Gastroesophageal sphincter (tissue), 4 donors: ENCODE measurements around the gene CTDSP1. TPM values are rescaled to one million over a fixed set of nuclear protein-coding genes. Genes with fewer than 3 reads are reported as not detected.

Experiments
- ATAC-seq: fragments of 150-250 bp; one replicate; pipeline ENCODE4 v1.9.1; 2016; ENCODE audit warnings: mild to moderate bottlenecking, moderate library complexity
- H3K27ac ChIP-seq, 4 donors: fragments of 200-600 bp; sonication (generic) in 3 of 4; 1 replicate in 3 of 4; 2 replicates in 1 of 4; pipeline ENCODE4 v1.5.1; 2016 to 2019
- H3K27me3 ChIP-seq: fragments of 200-600 bp; sonication (generic); one replicate; pipeline ENCODE4 v1.5.1; 2019
- H3K36me3 ChIP-seq, 2 donors: fragments of 200-600 bp; sonication (generic); one replicate each; pipeline ENCODE4 v1.5.1; 2019; ENCODE audit warnings: control low read depth in 1 of 2
- H3K4me1 ChIP-seq, 3 donors: fragments of 200-600 bp; sonication (generic); 1 replicate in 2 of 3; 2 replicates in 1 of 3; pipeline ENCODE4 v1.5.1; 2016 to 2019; ENCODE audit warnings: control low read depth in 2 of 3
- H3K4me3 ChIP-seq, 2 donors: fragments of 200-600 bp; sonication (generic); one replicate each; pipeline ENCODE4 v1.5.1; 2019; ENCODE audit warnings: mild to moderate bottlenecking in 1 of 2, moderate library complexity in 1 of 2
- H3K9me3 ChIP-seq, 3 donors: fragments of 200-600 bp; sonication (generic); one replicate each; pipeline ENCODE4 v1.5.1; 2017 to 2019; ENCODE audit warnings: control low read depth in 2 of 3
- EP300 ChIP-seq: sonication (generic); formaldehyde crosslinking; IDR thresholded peaks from one replicate; pipeline ENCODE4 v1.6.1; 2017; ENCODE audit warnings: antibody characterized with exemption, mild to moderate bottlenecking
- POLR2A ChIP-seq, 2 donors: fragments of 450-650 bp; IDR thresholded peaks; one replicate each; pipeline ENCODE4 v1.6.1; 2017; ENCODE audit warnings: antibody characterized with exemption in 2 of 2, mild to moderate bottlenecking in 2 of 2, moderate library complexity in 1 of 2
- POLR2AphosphoS5 ChIP-seq: sonication (generic); formaldehyde crosslinking; IDR thresholded peaks from one replicate; pipeline ENCODE4 v1.6.1; 2017; ENCODE audit warnings: antibody characterized with exemption
- WGBS, 2 donors: methylation state at CpG; one replicate each; pipeline ENCODE4 v1.1.5; 2018; ENCODE audit warnings: low coverage in 1 of 2; 5-methylcytosine and 5-hydroxymethylcytosine counted together
- total RNA-seq, 4 donors: library from RNA; depleted of rRNA; stranded (reverse); fragments of >200 nt; gene quantifications; one replicate each; pipeline ENCODE4 v1.1.0, GENCODE V29; 2016
- TF ChIP-seq, protein P1 (sequence below), 4 experiments: fragments of 200-600 bp in 2 of 4; fragments of 450-650 bp in 2 of 4; sonication (generic) in 1 of 4; IDR thresholded peaks; one replicate each; pipeline ENCODE4 v1.5.1; 2017 to 2019; ENCODE audit warnings: antibody characterized with exemption in 4 of 4, mild to moderate bottlenecking in 2 of 4, moderate library complexity in 2 of 4

Gene CTDSP1, protein sequence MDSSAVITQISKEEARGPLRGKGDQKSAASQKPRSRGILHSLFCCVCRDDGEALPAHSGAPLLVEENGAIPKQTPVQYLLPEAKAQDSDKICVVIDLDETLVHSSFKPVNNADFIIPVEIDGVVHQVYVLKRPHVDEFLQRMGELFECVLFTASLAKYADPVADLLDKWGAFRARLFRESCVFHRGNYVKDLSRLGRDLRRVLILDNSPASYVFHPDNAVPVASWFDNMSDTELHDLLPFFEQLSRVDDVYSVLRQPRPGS
- total RNA-seq, result 100 to 1,000 TPM; 121 to 159 (median 136) TPM

DNA sequence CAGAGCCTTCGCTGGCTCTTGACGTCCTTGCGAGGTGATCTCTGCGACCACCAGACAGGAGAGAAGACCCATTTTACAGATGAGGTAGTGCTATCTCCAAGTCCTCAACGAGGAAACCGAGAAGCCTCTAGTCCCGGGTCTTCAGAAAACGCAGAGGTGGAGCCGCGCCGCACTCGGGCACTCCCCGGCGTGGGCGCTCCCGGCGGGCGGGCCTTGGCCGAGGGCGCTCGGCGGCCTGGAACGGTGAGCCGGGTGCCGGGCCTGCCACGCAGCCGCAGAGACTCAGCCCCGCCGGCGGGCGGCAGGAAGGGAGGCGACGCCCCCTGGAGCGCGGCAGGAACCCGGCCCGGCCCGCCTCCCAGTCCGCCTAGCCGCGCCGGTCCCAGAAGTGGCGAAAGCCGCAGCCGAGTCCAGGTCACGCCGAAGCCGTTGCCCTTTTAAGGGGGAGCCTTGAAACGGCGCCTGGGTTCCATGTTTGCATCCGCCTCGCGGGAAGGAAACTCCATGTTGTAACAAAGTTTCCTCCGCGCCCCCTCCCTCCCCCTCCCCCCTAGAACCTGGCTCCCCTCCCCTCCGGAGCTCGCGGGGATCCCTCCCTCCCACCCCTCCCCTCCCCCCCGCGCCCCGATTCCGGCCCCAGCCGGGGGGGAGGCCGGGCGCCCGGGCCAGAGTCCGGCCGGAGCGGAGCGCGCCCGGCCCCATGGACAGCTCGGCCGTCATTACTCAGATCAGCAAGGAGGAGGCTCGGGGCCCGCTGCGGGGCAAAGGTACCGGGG, at the start of gene CTDSP1:
CTDSP1 (plus strand) TSS at position 478 of the 776 bp plus-strand sequence; CDS start at position 701, 223 bp downstream.
- Histone ChIP-seq H3K27ac (peak within 1 kb of the TSS; percentile 95 to 100 (median 98)), H3K4me1 (peaks cover 5 to 74% (median 23%) of the 10 kb centered on the region in 3 donors), H3K4me3 (peak within 1 kb of the TSS; percentile 76 to 85), H3K9me3 (no peaks in the 10 kb centered on the region), H3K36me3 (peaks cover 0 to 37% of the 10 kb centered on the region in 2 donors), H3K27me3 (no peaks in the 10 kb centered on the region)
- WGBS, 2 donors, result no CpG with 5 or more reads among the region's 78 CpGs
- ATAC-seq, result peak; percentile 80
- peak; percentile 80 for TF ChIP-seq POLR2AphosphoS5
- TF ChIP-seq EP300, result no peak
- peak; percentile 81 to 84 for TF ChIP-seq POLR2A (IDR thresholded peaks at IDR 0.05)
- TF ChIP-seq, protein P1, sequence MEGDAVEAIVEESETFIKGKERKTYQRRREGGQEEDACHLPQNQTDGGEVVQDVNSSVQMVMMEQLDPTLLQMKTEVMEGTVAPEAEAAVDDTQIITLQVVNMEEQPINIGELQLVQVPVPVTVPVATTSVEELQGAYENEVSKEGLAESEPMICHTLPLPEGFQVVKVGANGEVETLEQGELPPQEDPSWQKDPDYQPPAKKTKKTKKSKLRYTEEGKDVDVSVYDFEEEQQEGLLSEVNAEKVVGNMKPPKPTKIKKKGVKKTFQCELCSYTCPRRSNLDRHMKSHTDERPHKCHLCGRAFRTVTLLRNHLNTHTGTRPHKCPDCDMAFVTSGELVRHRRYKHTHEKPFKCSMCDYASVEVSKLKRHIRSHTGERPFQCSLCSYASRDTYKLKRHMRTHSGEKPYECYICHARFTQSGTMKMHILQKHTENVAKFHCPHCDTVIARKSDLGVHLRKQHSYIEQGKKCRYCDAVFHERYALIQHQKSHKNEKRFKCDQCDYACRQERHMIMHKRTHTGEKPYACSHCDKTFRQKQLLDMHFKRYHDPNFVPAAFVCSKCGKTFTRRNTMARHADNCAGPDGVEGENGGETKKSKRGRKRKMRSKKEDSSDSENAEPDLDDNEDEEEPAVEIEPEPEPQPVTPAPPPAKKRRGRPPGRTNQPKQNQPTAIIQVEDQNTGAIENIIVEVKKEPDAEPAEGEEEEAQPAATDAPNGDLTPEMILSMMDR (IDR thresholded peaks at IDR 0.05), result peak in 3 of 4 experiments; percentile 14 to 33 (median 23)

DNA sequence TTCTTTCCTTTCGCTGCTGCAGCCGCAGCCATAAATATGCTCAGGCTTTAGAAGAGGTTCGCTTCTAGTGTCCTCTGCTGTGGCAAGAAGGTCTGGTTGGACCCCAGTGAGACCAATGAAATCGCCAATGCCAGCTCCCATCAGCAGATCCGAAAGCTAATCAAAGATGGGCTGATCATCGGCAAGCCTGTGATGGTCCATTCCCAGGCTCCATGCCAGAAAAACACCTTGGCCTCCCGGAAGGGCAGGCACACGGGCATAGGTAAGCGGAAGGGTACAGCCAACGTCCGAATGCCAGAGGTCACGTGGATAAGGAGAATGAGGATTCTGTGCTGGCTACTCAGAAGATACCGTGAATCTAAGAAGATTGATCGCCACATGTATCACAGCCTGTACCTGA, 45.6 kb upstream of the CTDSP1 start:
- no peak overlapping the region for H3K4me3 ChIP-seq
- no peak for TF ChIP-seq POLR2AphosphoS5
- no peak for TF ChIP-seq EP300
- TF ChIP-seq, protein P1 (IDR thresholded peaks at IDR 0.05), result no peak
- TF ChIP-seq POLR2A (IDR thresholded peaks at IDR 0.05), result no peak
- H3K4me1 ChIP-seq, result peaks cover 0 to 8% (median 0%) of the 10 kb centered on the region in 3 donors
- no peaks in the 10 kb centered on the region for H3K36me3 ChIP-seq
- no peak overlapping the region for H3K27ac ChIP-seq
- ATAC-seq, result no peak
- H3K27me3 ChIP-seq, result no peaks in the 10 kb centered on the region
- 90 to 92% methylated on average over 10 to 12 of the region's 14 CpGs for WGBS, 2 donors
- H3K9me3 ChIP-seq, result peaks cover 0 to 19% (median 0%) of the 10 kb centered on the region in 3 donors

DNA sequence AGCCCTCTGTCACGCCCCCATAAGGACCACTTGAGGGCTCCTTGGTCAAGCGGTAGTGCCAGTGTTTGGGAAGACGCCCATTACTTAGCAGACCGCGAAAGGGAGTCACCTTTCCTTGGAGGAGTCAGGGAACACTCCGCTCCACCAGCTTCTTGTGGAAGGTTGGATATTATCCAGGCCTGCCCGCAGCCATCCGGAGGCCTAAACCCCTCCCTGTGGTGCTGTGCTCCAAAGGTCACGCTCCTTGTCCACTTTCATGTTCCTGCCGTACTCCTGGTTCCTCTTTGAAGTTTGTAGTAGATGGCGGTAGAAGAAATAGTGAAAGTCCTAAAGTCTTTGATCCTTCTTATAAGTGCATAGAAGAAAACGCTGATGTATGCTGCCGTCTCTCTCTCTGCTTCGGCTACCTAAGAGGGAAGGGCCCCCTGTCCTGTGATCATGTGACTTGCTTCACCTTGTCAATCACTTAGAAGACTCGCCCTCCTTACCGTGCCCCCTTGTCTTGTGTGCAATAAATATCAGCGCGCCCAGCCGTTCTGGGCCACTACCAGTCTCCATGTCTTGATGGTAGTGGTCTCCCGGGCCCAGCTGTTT, 44.7 kb upstream of the CTDSP1 start:
- Histone ChIP-seq H3K4me3 (no peak overlapping the region), H3K27ac (no peak overlapping the region), H3K36me3 (no peaks in the 10 kb centered on the region), H3K4me1 (peaks cover 0 to 8% (median 0%) of the 10 kb centered on the region in 3 donors), H3K27me3 (no peaks in the 10 kb centered on the region), H3K9me3 (peaks cover 0 to 19% (median 0%) of the 10 kb centered on the region in 3 donors)
- WGBS, 2 donors, result 69 to 86% methylated on average over 9 to 18 of the region's 20 CpGs
- TF ChIP-seq POLR2AphosphoS5 (no peak), POLR2A (IDR thresholded peaks at IDR 0.05) (no peak)
- no peak for ATAC-seq

DNA sequence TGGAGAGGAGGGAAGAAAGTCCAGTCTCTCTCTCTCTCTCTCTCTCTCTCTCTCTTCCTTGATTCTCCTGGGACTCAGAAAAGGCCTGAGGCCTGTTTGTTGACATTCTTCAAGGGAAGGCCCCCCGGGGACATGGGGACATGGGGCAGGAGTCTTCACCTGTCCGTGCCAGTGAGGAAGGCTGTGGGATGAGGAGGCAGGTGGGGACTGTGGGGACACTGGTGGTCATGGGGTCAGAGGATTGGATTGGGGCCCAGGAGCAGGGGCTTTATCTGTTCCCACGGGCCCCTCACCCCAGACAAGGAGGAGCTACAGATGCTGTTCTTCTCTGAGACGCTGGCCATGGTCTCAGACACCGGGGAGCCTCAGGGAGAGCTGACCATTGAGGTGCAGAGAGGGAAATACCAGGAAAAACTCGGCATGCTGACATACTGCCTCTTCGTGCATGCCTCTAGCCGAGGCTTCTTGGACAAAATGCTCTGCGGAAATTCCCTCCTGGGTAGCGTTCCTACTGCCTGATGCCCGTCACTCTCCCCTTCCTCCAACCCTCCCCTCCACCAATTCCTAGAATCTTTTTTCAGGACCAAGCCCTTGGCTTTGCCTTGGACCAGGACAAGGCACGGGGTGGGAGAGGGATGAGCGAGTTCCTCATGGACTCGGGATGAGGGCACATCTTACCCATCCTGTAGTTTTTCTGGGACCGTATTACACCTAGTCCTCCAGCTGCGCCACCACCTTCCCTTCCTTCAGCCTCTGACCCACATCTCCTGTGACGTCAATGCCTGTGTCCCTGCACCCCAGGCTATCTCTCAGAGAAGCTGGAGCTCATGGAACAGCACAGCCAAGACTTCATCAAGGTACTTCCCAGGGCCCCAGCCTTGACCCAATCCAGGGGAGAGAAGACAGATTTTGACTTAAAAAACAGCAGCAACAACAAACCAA, 42.2 kb upstream of the CTDSP1 start:
- no peak for TF ChIP-seq POLR2AphosphoS5
- no peak for TF ChIP-seq EP300
- TF ChIP-seq POLR2A (IDR thresholded peaks at IDR 0.05), result no peak
- TF ChIP-seq, protein P1 (IDR thresholded peaks at IDR 0.05), result no peak
- H3K4me1 ChIP-seq, result peaks cover 0 to 8% (median 0%) of the 10 kb centered on the region in 3 donors
- no peaks in the 10 kb centered on the region for H3K9me3 ChIP-seq
- H3K4me3 ChIP-seq, result no peak overlapping the region
- no peaks in the 10 kb centered on the region for H3K27me3 ChIP-seq
- no peaks in the 10 kb centered on the region for H3K36me3 ChIP-seq
- H3K27ac ChIP-seq, result no peak overlapping the region
- no peak for ATAC-seq
- 74 to 84% methylated on average over 7 to 11 of the region's 17 CpGs for WGBS, 2 donors
